ENCODE results near the gene OR51F2.

Gene OR51F2

DNA sequence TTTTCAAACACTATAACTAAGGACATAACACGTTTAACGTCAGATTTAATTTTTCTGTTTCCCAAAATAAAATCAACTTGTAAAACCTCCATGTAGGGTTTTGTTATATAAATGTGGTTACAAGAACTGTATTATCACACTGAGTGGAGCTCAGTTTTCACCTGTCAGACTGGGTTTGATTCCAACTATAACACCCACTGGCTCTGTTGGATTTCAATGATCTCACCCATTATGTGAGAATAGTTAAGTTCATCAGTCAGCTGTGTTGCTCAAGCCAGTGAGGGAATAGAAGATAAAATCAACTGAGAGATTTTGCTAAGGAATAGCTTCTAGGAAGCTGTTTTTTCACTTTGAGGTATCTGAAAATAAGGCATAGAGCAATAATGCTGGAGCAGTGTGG, 11.9 kb upstream of the OR51F2 start:
- H3K4me3 ChIP-seq (ENCODE audit: low read depth, low read length) = no peak overlapping the region
- TF ChIP-seq CTCF (IDR thresholded peaks at IDR 0.05; ENCODE audit: borderline replicate concordance, insufficient read depth, low read depth, low read length) = no peak

- no peak overlapping the region for H3K4me3 ChIP-seq (ENCODE audit: low read depth, low read length)
- no peak for TF ChIP-seq CTCF (IDR thresholded peaks at IDR 0.05; ENCODE audit: borderline replicate concordance, insufficient read depth, low read depth, low read length)
Measured at GRCh38 chr11:4825132-4825531, 4.0 kb downstream of the OR51F2 start.

DNA sequence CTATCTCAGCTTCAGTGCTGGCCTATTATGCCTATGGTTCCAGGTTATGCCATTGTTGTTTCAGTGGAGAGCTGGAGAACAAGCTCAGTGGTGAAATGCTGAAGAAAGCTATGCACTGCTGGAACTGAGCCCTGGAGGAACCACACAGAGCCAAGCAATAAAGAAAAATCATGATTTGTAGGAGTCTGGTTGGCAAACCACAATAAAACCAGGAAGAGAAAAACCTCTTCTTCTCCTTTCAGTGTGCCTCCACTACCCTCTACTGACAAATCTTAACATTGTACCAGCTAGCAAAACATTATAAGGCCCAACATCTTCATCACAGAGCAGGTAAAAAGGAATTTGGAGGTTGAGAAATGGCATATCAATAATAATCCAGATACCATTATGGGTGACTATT, 5.3 kb downstream of the OR51F2 start:
- TF ChIP-seq CTCF (IDR thresholded peaks at IDR 0.05; ENCODE audit: borderline replicate concordance, insufficient read depth, low read depth, low read length) = peak; percentile 11; the same call in 1 of the 2 replicates
- no peak overlapping the region for H3K4me3 ChIP-seq (ENCODE audit: low read depth, low read length)

DNA sequence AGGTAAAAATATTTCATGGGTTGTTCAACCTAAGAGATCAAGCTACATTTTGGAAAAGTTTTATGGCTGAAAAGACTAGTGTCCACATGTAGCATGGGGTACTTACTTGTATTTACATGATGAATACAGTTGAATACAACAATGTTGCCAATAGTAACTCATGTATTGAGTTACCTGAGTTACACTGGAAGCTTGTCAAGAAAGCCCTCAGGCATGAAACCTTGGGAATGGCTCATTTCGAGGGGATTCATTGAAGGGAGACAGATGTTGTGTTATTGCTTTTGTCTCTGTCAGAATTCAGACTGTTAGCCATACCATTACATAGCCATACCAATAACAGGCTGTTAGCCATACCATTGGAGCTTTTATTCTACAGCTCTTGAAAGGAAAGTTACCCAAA, 9.2 kb downstream of the OR51F2 start:
- no peak overlapping the region for H3K4me3 ChIP-seq (ENCODE audit: low read depth, low read length)
- no peak for TF ChIP-seq CTCF (IDR thresholded peaks at IDR 0.05; ENCODE audit: borderline replicate concordance, insufficient read depth, low read depth, low read length)

DNA sequence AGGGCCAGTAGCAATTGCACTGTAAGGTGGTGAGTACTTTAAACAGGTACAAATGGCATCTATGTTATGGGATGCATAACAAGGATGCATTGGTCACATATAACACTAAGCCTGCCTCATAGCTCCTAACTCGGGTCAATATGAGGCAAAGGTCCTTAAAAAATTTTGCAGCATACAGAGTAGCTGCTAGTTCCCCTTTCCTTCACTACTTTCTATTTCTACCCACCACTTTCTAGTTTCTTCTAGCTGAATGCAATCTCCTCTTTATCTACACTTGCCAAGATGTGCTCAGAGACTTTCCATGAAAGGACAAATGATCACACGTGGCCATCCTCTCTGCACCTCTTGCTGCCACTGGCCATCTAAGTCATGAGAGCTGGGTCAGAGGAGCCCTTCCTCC, 9.8 kb downstream of the OR51F2 start:
- no peak for TF ChIP-seq CTCF (IDR thresholded peaks at IDR 0.05; ENCODE audit: borderline replicate concordance, insufficient read depth, low read depth, low read length)
- H3K4me3 ChIP-seq (ENCODE audit: low read depth, low read length) = no peak overlapping the region

GRCh38 chr11:4839851-4840549, 18.9 kb downstream of the OR51F2 start:
- no peak overlapping the region for H3K4me3 ChIP-seq (ENCODE audit: low read depth, low read length)
- no peak for TF ChIP-seq CTCF (IDR thresholded peaks at IDR 0.05; ENCODE audit: borderline replicate concordance, insufficient read depth, low read depth, low read length)

DNA sequence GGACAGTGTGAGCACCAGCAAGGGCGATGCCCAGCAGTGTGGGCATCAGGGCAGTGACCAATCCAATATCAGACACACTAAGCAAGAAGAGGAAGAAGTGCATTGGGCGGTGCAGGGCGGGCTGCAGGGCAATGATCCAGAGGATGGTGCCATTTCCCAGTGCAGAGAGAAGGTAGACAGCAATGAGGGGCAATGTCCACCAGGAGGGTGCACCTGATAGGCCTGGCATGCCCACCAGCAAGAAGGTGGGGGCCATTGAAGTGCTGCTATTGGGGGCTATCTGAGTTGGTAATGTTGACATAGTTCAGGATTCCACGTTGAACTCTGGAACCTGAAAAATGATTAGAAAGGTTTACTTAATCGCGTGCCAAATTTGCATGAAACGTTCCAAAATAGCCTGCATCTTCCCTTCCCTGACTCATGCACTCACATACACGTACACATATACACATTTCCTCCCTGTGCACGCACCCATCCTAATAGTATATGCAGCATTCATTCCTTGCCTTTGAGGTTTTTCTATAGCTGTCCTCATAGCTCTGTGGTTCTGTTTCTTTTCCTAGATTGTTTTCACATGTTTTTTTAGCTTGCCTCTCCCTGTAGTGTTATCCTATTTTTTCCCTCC, 27.9 kb downstream of the OR51F2 start, which contains the start of gene OR51S1:
Gene OR51S1 (minus strand): TSS at position 301 of the 625 bp plus-strand sequence. CDS start 0 bp downstream, at position 301.
- H3K4me3 ChIP-seq (ENCODE audit: low read depth, low read length) = no peak within 1 kb of the TSS
- TF ChIP-seq CTCF (IDR thresholded peaks at IDR 0.05; ENCODE audit: borderline replicate concordance, insufficient read depth, low read depth, low read length) = no peak

Data from GM12875 (cell line).